GM18517 (cell line): ENCODE results near the gene CEP295NL.
"Not testable (repeated sequence)": the region's sequence is repeated elsewhere in the genome, so short reads cannot be mapped to it uniquely, and the experiment has no call there.

Experiments
- ATAC-seq: cut with Tn5 transposase; IDR thresholded peaks from one replicate; pipeline ENCODE4 v1.9.1; 2021; ENCODE audit warnings: mild to moderate bottlenecking, moderate library complexity; ENCODE audit not compliant: unreplicated experiment

CEP295NL gene

DNA sequence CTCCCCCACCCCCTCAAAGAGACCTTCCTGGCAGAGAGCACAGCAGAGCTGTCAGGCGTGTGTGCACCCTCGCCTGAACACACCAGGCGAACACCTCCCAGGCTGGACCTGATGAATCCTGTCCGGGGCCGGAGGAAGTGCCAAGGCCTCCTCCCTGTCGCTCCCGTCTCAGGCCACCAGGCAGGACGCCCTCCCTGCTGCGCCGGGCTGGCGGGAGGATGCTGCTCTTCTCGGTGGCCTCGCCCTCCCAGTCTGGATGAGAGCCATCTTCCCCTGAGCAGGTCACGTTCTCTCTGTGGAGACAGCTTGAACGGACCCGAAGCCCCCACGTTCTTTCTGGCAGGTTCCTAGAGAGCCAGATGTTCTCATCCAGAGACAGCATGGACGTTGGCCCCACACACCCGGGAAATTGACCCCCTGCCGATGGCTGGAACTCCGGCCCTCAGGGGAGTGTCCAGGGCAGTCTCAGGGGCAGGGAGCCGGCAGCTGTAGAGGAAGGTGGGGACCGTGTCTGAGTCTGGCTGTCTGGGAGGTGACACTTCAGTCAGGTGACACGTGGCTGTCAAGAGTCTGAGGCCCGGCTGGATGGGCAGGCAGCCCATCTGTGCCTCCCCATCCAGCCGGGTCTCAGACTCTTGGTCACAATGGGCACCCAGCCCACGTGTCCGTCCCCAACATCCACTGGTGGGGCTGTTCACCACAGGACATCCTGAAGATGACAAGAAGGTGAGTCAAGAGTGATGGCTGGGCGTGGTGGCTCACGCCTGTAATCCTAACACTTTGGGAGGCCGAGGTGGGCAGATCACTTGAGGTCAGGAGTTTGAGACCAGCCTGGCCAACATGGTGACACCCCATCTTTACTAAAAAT, 27.1 kb upstream of the CEP295NL start:
- no peak for ATAC-seq

DNA sequence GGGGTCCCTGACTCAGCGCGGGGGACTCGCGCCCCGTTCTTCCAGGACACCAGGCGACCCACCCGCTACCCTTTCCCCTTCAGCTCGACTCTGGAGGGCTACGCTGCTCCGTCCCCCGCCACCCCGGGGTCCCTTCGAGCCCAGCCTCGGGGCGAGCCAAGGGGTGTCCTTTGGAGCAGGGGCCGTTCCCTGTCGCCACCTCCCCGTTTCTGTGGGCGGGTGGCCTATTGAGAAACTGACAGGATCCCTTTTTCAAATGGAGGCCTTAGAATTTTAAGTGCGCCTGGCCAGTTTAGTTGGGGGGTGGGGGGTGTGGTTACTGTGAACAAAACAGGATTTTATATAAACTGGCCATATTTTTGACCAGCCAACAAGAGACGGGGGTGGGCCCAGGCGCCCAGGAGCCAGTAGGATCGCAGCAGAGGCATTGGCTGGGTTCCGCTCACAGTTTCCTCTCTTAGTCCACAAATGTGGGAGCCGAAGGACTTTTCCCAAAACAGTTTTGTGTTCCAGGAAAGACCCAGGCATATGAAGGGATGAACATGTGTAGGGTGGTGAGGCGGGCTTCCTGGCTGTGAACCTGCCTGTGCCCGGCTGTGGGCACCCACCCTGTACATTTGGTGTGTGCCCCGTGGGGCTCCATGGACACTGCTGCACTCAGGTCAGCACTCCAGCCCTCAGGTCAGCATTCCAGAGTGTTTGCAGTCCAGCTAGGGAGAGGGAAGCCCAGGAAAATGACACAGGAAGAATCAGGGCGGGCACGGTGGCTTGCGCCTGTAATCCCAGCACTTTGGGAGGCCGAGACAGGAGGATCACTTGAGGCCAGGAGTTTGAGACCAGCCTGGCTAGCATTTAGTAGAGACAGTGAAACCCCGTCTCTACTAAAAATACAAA, 22.9 kb upstream of the CEP295NL start:
- ATAC-seq: no peak

DNA sequence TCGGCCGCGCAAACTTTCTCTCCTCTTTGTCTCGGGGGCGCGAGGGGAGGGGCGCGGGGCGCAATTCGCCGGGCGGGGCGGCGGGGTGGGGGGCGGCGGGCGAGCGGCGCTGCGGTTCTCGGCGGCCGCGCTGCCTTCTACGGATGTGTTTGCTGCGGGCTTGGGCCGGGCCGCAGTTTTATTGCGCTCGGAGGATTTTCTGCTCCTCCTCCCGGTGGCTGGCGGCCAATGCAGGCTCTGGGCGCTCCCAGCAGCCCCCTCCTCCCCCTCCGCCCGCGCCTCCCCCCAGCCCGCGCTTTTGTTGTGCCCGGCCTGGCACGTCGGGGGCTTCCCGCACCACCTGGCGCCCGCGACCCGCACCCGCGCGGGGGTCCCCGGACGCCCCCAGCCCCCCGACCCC, 22.2 kb upstream of the CEP295NL start, which contains the start of gene TIMP2:
TIMP2 (minus strand) TSS at position 154 of the 400 bp plus-strand sequence. CDS start 299 bp downstream, outside the sequence.
- no peak for ATAC-seq

DNA sequence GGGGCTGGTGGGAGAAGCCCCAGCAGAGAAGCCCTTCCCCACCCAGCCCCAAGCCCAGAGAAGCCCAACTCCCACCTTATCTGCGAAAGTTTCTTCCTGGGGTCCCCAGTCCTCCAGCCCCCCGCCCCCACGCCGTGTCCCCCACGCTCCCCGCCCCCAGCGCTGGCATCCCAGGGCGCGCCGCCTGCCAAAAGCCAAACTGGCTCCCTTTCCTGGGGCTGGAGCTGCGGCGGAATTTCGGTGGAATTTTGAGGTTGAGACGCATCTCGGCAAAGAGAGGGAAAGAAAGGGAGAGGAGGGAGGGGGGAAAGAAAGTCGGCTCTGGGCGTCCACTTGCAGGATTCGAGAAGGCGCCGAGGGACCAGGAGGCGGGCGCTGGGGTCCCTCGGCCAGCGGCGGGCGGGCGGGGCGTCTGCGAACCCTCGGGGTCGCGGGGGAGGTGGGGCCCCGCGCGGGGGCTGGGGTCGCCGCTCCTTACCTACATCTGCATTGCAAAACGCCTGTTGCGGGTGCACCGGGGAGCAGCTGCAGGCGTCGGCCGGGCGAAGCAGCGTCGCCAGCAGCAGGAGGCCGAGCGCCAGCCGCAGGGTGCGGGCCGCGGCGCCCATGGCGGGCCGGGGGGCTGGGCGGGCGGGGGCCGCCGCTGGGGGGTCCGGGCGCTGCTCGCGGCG, 21.6 kb upstream of the CEP295NL start:
- no peak for ATAC-seq

DNA sequence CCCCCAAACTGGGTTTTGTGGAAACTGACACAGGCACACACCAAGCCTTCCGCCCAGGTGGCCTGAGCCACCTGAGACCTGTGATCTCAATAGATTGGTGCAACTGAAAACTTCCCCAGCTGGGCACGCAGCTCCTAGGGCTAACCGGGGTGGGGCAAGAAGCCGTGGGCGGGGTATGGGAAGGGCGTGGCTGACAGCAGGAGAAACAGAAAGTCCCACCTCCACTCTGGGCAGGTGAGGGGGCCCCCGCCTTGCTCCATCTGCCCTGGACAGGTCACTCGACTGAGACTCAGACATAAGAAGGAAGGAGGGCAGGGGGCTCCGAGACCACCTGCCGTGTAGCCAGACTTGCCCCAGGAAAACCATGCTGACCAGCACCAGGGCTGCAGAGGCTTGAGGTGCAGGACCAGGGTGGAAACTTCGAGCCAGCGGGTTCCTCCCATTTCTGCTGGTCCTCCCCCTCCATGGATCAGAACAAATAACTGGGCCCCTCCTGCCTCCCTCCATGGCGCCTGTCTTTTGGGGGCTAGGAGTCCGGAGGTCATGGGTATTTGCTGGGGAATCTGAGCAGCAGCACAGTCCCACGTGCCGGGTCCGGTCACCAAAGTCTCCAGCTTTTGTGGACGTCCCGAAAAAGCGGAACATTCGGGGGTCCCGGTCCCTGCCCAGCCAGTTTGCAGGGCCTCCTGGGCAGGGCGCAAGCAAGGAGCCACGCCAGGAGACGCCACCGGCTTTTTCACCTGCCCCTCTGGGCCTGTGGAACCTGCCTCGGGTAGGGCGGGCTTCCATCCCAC, 20.9 kb upstream of the CEP295NL start:
- ATAC-seq: no peak

DNA sequence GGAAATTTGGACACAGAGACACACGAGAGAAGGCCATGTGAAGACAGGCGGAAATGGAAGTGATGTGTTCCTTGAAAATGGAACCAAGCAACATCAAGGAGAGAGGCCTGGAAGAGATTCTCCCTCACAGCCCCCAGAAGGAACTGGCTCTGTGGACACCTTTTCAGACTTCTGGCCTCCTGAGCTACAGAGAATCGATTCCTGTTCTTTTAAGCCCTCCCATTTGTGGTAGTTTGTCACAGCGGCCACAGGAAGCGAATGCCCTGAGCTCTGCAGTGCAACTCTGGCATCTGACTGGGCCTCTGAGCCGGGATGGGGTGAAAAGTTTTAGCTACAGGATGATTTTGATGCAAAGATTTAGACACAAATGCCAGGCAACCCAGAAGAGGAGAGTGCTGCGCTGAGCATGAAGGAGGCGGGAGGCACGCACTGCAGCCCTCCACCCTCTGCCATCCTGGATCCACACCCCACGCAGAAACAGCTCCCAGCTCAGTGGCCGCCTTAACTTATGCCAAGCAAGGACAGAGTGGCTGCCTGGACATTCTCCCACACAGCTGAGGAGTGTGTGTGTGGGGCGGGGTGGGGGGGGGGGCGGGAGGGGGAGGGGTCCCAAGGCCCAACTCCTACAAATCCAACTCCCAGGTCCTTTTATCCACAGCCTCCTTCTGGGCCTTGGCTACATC, 20.0 kb upstream of the CEP295NL start:
- ATAC-seq: no peak

DNA sequence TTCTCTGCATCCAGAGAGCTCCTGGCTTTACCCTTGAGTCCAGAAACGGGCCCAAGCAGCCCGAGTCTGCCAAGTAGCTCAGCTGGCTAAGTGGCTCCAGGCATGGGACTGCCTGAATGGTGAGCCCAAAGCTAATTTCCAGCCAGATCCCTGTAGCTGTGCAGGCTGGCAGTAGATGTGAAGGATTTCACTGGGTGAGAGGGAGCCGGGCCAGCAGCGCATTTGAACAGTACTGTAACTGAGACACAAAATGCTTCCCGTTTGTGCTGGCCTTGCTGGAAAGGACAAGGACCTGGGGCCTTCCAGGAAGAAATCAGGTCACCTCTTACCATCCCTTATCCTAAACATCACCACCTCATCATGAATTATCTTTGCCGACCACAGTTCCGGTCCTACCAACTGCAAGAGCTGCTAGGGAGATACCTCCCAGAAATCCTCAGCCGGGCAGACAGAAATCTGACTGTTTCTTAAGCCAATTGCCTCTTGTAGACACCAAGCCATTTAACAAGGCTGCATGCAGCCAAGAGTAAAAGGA, 18.5 kb upstream of the CEP295NL start:
- ATAC-seq: no peak

DNA sequence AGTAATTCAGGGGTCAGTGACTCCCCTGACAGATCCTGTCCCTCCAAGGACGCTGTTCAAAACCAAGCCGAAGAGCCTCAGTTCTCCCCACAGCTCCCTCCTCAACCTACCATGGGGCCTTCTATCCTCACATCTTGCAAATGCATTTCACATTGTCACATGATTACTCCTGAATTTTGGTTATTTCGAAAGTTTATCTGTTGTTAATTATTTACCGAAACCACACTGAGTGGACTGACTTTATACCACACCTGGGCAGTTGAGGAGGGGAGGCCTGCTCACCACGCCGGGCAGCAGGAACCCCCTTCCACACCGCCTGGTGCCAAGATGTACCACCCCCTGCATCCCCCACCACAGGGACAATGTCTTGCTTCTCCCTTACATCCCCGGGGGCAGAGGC, 17.5 kb upstream of the CEP295NL start:
- no peak for ATAC-seq

DNA sequence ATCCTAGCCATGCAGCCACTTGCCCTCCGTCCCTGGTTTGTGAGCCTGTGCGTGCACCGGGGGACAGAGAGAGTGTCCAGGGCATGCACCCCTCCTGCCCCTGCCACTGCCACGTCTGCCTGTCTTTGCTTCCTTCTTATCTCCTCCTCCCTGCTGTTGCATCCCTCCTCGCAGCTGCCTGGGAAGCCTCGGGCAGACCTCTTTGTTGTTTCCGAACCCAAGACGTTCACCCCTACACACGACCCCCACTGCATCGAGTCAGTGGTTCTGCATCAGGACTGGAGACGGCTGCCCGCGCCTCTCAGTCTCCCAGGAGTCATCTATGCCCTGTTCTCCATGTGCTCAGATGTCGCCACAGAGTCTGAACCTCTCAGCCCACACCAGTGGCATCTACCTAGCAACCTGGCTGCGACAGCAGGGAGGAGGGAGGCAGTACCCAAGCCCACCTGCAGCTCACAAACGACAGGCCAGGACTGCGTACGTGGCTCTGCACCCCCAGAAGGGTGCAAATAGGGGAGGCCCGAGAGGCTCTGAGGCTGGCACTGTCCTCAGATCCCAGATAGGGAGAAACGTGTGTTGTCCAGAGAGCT, 17.0 kb upstream of the CEP295NL start:
- ATAC-seq: no peak

DNA sequence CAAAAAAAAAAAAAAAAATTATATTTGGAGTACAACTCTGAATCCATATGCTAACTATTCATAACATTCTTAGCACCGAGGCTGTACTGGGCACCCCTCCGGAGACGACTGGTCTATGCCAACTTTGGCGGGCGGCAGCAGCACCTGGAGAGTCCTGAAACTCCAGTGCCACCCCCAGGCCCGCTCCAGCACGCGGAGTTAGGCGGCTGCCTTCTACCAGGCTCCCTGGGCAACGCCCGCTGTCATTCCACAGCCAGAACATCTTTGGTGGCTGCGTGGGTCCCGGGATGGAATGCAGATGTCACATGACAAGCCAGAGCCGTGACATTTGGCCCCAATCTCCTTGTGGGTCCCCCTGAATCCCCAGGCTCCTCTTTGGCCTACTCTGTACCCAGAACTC, 16.0 kb upstream of the CEP295NL start:
- ATAC-seq: no peak

DNA sequence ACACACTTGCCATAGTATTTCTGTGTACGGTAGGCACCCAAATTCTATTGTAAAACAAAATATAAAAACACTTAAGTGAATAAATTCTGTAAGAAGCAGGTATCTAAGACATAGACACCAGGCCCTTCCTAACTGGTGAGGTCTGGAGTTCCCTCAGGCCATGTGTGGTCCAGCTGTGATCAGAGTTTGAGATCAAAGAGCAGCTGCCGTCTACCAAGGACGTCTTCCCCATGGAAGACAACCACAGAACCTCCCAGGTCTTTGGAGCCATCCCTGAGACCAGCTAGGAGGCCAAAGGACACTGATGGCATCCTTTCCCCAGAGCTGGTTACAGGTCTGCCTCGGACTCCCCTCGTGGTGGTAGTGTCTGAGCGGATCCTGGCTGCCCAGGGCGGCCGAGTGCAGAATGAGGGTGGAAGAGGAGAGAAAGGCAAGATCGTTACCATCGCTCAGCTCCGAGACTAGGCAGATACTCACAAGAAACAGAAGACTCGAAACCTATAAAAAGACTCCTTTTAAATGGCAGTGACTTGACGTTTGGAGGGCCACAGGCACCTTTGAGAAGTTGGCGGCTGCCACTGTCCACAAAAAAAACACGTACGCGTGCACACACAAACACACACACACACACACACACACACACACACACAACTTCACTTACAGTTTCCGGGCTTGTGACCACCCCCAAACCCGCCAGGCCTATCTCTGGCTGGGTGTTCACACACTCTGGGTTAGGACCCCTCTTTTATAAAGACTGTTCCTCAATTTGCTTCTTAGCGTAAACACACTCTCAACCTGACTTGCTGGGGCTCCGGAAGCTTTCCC, 14.7 kb upstream of the CEP295NL start:
- no peak for ATAC-seq

DNA sequence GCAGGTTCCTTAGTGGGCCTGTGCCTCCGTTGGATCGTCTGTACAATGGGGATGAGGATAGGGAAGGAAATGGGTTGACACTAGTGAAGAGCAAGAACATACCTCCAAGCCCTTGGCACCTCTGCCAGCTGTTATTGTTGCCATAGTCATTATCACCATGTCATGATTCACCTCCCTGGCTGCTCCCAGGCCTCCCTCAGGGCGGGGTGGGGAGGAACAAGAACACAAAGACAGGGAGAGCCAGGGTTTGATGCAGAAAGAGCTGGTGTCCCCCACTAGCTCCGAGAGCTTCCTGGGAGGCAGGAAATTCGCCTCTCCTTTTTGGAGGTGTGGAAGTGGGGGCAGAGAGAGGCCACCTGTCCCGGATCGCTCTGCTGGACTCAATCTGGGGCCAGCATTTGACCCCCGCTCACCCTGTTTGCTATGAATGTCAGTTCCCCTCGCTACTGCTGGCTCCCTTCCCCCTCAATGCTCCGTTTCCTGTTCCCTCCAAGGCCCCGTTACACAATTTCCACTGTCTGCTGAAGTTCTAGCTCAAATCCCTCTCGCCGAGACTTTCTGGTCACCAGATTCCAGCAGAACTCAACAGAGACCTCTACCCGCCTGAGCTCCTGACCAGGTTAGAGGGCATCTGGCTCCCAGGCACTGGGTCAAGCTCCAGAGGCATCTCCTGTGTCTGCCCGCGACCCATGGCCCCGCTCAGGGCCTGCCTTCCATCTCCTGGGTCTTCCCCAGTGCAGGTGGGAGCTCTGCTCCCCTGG, 13.1 kb upstream of the CEP295NL start:
- no peak for ATAC-seq

DNA sequence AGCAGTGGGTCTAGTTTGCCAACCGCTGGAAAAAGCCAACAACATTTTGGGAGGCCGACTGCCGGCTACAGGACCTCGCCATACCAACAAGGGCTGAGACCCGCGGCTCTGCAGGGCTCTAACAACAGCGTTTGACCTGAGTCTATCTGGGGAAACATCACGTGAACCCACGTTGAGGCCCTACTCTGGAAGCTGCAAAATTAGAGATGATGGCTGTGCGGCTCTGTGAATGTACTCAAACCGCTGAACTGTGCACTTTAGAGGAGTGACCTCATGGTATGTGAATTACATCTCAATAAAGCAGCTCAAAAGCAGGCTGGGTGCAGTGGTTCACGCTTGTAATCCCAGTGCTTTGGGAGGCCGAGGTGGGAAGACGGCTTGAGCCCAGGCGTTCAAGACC, 10.1 kb upstream of the CEP295NL start:
- ATAC-seq: no peak

DNA sequence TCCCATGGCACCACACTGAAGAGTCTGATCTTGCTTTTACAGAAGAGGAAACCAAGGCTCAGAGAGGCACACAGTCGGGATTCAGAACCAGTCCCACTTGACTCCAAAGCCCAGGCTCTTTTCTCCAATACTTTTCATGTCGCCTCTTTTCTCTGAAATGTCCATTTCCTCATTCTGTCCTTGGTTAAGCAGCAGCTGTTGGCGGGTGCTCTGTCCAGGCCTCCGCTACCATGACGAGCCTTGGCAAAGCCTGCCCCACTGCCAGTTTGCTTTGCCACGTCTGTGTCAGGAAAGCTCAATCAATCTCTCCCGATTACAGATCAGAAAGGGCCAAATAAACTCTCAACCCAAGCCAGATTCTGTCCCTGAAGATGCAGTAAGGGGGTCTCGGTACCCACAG, 9.1 kb upstream of the CEP295NL start:
- no peak for ATAC-seq

DNA sequence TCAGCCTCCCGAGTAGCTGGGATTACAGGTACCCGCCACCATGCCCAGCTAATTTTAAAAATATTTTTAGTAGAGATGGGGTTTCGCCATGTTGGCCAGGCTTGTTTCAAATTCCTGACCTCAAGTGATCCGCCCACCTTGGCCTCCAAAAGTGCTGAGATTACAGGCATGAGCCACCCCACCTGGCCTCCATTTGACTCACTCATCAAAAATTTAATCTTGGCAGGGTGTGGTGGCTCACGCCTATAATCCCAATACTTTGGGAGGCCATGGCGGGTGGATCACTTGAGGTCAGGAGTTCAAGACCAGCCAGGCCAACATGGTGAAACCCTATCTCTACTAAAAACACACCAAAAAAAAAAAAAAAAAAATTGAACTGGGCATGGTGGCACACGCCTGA, 8.5 kb upstream of the CEP295NL start:
- ATAC-seq: not testable (repeated sequence)

DNA sequence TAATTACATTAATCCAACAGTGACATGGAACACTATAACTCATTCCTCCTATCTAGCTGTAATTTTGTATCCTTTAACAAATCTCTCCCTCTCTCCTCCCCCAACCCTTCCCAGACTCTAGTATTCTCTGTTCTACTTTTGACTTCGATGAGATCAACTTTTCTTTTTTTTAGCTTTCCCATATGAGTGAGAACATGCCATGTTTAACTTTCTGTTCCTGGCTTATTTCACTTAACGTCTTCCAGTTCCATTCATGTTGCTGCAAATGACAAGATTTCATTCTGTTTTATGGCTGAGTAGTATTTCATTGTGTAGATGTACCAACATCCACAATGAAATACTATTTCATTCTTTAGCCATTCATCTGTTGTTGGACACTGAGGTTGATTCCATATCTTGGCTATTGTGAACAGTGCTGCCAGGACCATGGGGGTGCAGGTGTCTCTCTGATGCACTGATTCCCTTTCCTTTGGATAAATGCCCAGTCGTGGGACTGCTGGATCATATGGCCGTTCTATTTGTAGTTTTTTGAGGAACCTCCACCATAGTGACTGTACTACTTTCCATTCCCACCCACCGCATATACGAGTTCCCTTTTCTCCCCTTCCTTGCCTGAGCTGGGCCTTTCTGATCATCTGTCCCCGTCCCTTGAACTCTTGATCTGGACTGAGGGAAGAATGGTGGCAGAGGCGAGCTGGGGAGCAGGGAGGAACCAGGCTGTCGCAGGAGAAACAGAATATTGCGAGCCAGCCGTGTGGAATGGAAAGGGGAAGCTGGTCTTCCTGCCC, 7.7 kb upstream of the CEP295NL start:
- no peak for ATAC-seq

DNA sequence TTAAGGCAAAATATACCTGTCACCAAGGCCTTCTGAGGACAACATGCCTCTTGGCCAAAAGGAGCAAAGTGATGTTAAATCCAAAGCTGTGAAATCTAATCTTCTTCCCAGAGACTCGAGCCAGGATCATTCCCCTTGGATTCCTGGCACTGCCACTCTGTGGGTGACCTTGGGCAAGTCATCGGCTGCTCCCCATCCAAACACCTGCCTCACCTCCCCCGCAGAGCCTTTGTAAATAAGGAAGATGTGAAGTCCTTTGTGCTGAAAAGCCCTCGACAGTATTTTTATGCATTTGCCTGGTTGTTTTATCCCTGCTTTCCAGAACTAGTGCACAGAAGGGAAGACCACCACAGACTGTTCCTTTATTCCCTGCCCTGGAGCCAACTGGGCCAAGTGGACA, 5.4 kb upstream of the CEP295NL start:
- ATAC-seq: no peak
